Measurements from ENCODE around the gene GRK7.
"Not testable (repeated sequence)": the region's sequence is repeated elsewhere in the genome, so short reads cannot be mapped to it uniquely, and the experiment has no call there.

The GRK7 gene
- 0.48 to 0.51 reads per million in 2 donors for total RNA-seq

GRCh38 chr3:141763088-141763750 is at the start of gene GRK7:
TSS of gene GRK7 (plus strand) at chr3:141763408. CDS start at chr3:141778285, 14,877 bp downstream.
- DNase-seq: no peak

- no peak for DNase-seq
Measured at GRCh38 chr3:141714671-141715070, 48.5 kb upstream of the GRK7 start.

- DNase-seq: no peak
Measured at GRCh38 chr3:141722081-141722480, 41.1 kb upstream of the GRK7 start.

- no peak for DNase-seq
Measured at GRCh38 chr3:141722648-141723047, 40.6 kb upstream of the GRK7 start.

- no peak for DNase-seq
Measured at GRCh38 chr3:141723255-141723654, 40.0 kb upstream of the GRK7 start.

GRCh38 chr3:141724186-141724585 is 39.0 kb upstream of the GRK7 start:
- DNase-seq: no peak

GRCh38 chr3:141725036-141725435 is 38.2 kb upstream of the GRK7 start:
- DNase-seq: no peak

GRCh38 chr3:141726483-141726882 is 36.7 kb upstream of the GRK7 start:
- no peak for DNase-seq

GRCh38 chr3:141728355-141728892 is 34.8 kb upstream of the GRK7 start:
- no peak for DNase-seq

- no peak for DNase-seq
Measured at GRCh38 chr3:141729240-141729639, 34.0 kb upstream of the GRK7 start.

- DNase-seq: no peak
Measured at GRCh38 chr3:141735176-141735575, 28.0 kb upstream of the GRK7 start.

GRCh38 chr3:141735770-141736465 is 27.3 kb upstream of the GRK7 start:
- DNase-seq: no peak

GRCh38 chr3:141737093-141737492 is 26.1 kb upstream of the GRK7 start:
- no peak for DNase-seq

- no peak for DNase-seq
Measured at GRCh38 chr3:141737678-141738021, 25.6 kb upstream of the GRK7 start.

- peak; percentile 98 for DNase-seq
Measured at GRCh38 chr3:141738022-141738890, 25.0 kb upstream of the GRK7 start, which contains the start of gene RNF7. TSS of gene RNF7 (plus strand) at chr3:141738298. CDS start at chr3:141738342, 44 bp downstream.

GRCh38 chr3:141738891-141739363 is 24.3 kb upstream of the GRK7 start:
- DNase-seq: no peak

- no peak for DNase-seq
Measured at GRCh38 chr3:141739731-141740130, 23.5 kb upstream of the GRK7 start.

GRCh38 chr3:141740349-141740748 is 22.9 kb upstream of the GRK7 start:
- no peak for DNase-seq

- no peak for DNase-seq
Measured at GRCh38 chr3:141743305-141743704, 19.9 kb upstream of the GRK7 start.

GRCh38 chr3:141746962-141747361 is 16.2 kb upstream of the GRK7 start:
- no peak for DNase-seq

- no peak for DNase-seq
Measured at GRCh38 chr3:141753399-141753798, 9.8 kb upstream of the GRK7 start.

GRCh38 chr3:141754032-141754431 is 9.2 kb upstream of the GRK7 start:
- no peak for DNase-seq

GRCh38 chr3:141762552-141762951 is 656 bp upstream of the GRK7 start:
- DNase-seq: not testable (repeated sequence)
